ENCODE data around the gene C4orf50. TPM values are rescaled to one million over a fixed set of nuclear protein-coding genes. Genes with fewer than 3 reads are reported as not detected.

Gene C4orf50
- total RNA-seq, 1 experiment from 2014 or later = 0.17 TPM

DNA sequence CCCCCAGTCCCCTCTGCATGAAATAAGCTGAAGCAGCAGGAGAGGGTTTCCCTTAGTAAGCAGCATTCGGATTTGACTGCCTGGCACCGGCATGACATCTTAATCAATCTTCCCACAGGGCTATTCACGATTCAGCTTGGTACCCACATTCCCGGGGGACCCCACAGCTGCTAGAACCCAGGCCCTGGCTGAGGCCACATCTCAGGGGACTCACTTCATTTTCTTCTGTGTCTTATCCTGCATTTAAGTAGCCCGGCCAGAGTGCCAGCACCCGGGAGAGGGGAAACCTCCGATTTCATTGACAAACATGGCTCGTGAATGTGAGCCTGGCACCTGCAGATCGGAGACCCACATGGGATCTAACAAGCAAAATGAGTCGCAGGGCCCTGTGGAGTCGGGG, 73.1 kb downstream of the C4orf50 start:
- Histone ChIP-seq H3K9ac (ENCODE audit: extremely low read depth, insufficient read length, low read length) (no peak overlapping the region), H3K18ac (ENCODE audit: insufficient read length, low read depth, low read length) (no peak overlapping the region), H3K4me2 (ENCODE audit: insufficient read depth, insufficient read length, low read length) (no peak overlapping the region), H2BK120ac (ENCODE audit: low read depth, low read length, poor library complexity, severe bottlenecking) (no peak overlapping the region), H2BK15ac (ENCODE audit: low read depth, low read length) (no peak overlapping the region), H4K91ac (ENCODE audit: insufficient read length, low read depth, low read length) (no peak overlapping the region), H4K20me1 (ENCODE audit: control insufficient read depth, insufficient read depth, insufficient read length) (no peaks in the 10 kb centered on the region), H3K27ac (ENCODE audit: insufficient read length, low read depth, low read length) (no peak overlapping the region), H3K79me1 (ENCODE audit: insufficient read depth, low read depth, low read length, poor library complexity, severe bottlenecking) (no peaks in the 10 kb centered on the region), H4K5ac (ENCODE audit: insufficient read length, low read depth, low read length) (no peak overlapping the region), H2BK20ac (ENCODE audit: low read depth, low read length, poor library complexity, severe bottlenecking) (no peak overlapping the region), H3K56ac (ENCODE audit: insufficient read length, low read depth, low read length) (no peak overlapping the region), H2AK5ac (ENCODE audit: insufficient read length, low read length) (no peak overlapping the region), H4K8ac (replicated peaks; ENCODE audit: insufficient read length, low read depth, low read length) (no peak overlapping the region), H2AFZ (ENCODE audit: low read length) (no peak overlapping the region), H3K14ac (ENCODE audit: insufficient read depth, low read length) (no peak overlapping the region), H3T11ph (ENCODE audit: low read length) (no peak overlapping the region), H3K4me1 (ENCODE audit: insufficient read depth, low read length) (no peaks in the 10 kb centered on the region; the same call in 1 of the 2 replicates), H3K23me2 (ENCODE audit: insufficient read length, low read depth, low read length, poor library complexity, severe bottlenecking) (no peaks in the 10 kb centered on the region), H3K23ac (ENCODE audit: insufficient read length, low read depth, low read length) (no peak overlapping the region), H2BK5ac (ENCODE audit: insufficient read length, low read length) (no peak overlapping the region), H3K79me2 (ENCODE audit: insufficient read depth, low read length) (no peaks in the 10 kb centered on the region), H3K9me3 (ENCODE audit: control insufficient read depth, low read depth, low read length) (no peaks in the 10 kb centered on the region), H3K27me3 (ENCODE audit: insufficient read depth, low read length) (0 out of 2 replicates have a peak, but pooled peaks cover 3% of the 10 kb centered on the region), H3K4ac (ENCODE audit: low read depth, low read length) (no peak overlapping the region), H2BK12ac (ENCODE audit: insufficient read length, low read depth, low read length) (no peak overlapping the region)
- no peak for TF ChIP-seq CTCF (conservative IDR thresholded peaks at IDR 0.05)
- no CpG with 5 or more reads among the region's 11 CpGs for WGBS (ENCODE audit: extremely low coverage, insufficient read length, low lambda C conversion rate)
- peaks cover 2 to 9% (median 6%) of the 10 kb centered on the region in 3 experiments; a peak in 4 of 7 replicates for H3K36me3 Mint-ChIP-seq (ENCODE audit: insufficient read depth in 1 of 3, low read depth in 3 of 3)
- no peak overlapping the region for H3K27ac Mint-ChIP-seq
- H3K4me1 Mint-ChIP-seq = peaks cover 9 to 16% of the 10 kb centered on the region in 2 experiments
- H3K9me3 Mint-ChIP-seq = peaks cover 10 to 11% of the 10 kb centered on the region in 2 experiments; a peak in 4 of 5 replicates
- no peak overlapping the region for H3K4me3 Mint-ChIP-seq
- DNase-seq = no peak
- H3K27me3 Mint-ChIP-seq (ENCODE audit: low read depth) = peaks cover 37% of the 10 kb centered on the region

Data from H9 (cell line).